OCI-M2 (cell line): Measurements from ENCODE around the gene PNPO.

Source experiments
- DNase-seq: peaks from one replicate; lab custom pipeline; 2025; ENCODE audit not compliant: unreplicated experiment; lab: John Stamatoyannopoulos, UW

Gene PNPO

DNA sequence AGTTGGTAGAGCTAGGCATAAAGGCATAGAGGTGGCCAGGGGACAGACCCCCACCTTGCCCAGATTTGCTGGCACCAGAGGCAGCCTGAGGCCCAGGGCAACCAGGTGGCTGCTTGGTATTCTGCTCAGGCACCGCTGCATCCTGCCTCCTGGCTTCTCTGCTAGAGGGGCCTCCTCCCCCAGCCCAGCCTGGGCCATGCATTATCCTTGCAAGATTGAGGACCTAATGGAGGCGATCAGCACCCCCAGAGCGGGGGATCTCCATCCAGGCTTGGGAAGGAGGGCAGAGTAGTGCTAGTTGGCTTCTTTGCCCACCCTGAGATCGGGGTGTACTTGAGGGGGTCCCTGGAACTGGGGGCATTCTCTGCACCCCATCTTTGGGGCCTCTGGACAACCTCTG, 53.4 kb downstream of the PNPO start:
- DNase-seq = no peak

DNA sequence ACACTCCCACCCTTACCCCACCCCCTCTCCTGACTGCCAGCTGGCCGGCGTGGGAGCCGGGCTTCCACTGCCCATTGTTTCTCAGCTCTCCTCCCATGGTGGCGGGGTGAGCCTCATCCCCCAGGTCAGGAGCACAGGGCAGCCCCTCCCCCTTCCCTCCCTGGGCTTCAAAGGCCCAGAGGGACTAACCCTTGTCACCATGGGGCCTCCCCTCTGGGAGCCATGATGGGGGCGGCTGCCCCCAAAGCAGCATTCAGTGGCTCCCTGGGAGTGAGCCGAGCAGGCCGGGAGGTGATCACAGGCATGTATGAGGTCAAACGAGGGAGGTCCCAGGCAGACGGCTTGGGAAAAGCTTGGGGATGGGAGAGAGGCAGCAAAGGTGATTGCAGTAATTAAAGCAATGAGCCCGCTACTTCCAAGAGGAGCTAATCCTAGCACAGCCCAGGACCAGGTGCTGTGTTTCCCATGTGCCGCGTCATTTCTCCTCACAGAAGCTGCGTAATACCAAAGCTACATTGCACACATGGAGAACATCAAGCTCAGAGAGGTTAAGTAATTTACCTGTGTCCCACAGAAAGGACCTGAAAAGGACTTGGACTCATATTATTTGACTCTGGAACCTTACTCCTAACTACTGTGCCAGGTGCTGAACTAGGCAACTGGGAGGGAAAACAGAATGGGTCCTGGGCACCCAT, 54.0 kb downstream of the PNPO start:
- DNase-seq = no peak

DNA sequence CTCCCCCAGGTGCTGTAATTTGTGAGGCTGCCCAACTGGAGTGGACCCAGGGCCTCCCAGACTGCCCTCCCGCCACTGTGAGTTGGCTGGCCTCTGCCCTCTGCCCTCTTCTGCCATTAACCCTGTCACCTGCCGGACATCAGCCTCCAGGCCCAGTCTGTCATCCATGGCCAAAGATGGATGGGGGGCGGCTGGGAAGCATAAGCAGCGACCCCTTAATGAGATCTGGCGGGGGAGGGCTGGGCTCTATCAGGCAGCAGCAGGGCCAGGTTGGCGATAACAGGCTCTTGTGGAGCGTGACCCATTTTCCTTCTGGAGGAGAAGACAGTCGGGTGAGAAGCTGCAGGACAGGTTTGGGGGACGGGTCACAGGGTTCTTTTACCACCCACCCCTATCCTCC, 54.8 kb downstream of the PNPO start:
- no peak for DNase-seq

DNA sequence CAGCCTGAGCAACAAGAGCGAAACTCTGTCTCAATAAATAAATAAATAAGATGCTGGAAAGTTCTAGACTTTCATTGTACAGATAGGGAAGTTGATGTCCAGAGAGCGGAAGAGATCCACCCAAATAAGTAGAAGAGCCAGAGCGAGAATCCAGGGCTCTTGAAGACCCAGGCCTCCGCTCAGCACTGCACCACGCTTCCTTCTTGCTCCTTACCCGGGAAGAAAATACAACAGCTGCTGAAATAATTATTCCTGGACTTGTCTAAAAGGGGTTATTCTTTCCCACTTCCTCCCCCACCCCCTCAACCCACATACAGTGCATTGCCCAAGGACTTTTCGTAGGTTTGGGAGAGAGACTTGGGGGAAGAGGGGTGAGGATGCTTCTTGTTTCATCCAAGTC, 56.2 kb downstream of the PNPO start:
- no peak for DNase-seq

DNA sequence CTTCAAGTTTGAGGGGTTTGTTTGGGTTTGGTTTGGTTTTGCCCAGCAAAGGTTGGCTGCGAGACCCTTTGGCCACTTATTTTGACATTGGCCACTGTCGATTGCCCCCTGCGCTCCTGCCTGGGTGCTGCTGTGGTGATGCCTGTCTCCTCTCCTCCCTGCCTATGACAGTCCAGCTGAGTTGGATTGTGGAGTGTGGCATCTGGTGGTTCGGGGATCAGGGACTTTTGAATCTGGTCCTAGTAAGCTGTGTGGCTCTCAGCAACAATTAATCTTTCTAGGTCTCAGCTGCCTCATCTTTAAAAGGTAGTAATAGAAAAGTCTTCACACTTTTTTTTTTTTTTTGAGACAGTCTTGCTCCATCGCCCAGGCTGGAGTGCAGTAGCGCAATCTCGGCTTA, 56.7 kb downstream of the PNPO start:
- no peak for DNase-seq
